K562 (cell line): ENCODE measurements around the gene UCKL1. TPM values are rescaled to one million over a fixed set of nuclear protein-coding genes. Genes with fewer than 3 reads are reported as not detected.

Source experiments
- ATAC-seq: fragments of 200-7000 bp; cut with Tn5 transposase; 3 replicates; pipeline ENCODE4 v1.9.1; 2020; ENCODE audit warnings: moderate library complexity
- BruUV-seq: library from RNA; stranded (reverse); fragments of 400-500 nt; replicated peaks from 2 replicates; lab custom pipeline; 2021; lab: Mats Ljungman, UMichigan
- CTCF ChIA-PET: fragments of 300-600 bp; formaldehyde crosslinking; extraction: SDS; loops from one replicate; lab custom pipeline; 2021; ENCODE audit warnings: low intra/inter-chr PET ratio; lab: Yijun Ruan, JAX
- POLR2A ChIA-PET: fragments of 300-600, 350-650 bp; sonication (Branson Sonifier 250); formaldehyde crosslinking; extraction: SDS; loops from one replicate; lab custom pipeline; 2021; ENCODE audit warnings: antibody characterized with exemption, inconsistent platforms; lab: Yijun Ruan, JAX
- DNase-seq, 4 experiments: peaks; one replicate each; pipeline versions ENCODE4 v3.0.0 to v3.0.0-alpha.2; 2011 to 2018; ENCODE audit warnings: low spot score in 3 of 4, mixed read lengths in 3 of 4; ENCODE audit errors: extremely low read depth in 1 of 4
- FAIRE-seq: peaks from 2 replicates; lab custom pipeline; 2011; peaks lifted over from hg19 to GRCh38; lab: Jason Lieb, UNC
- H2AFZ ChIP-seq: 2 replicates; pipeline ENCODE4 v1.6.0; 2011; ENCODE audit warnings: low read depth, low read length, control low read depth, inconsistent platforms
- H3K27ac ChIP-seq: fragments of 200-600 bp; 3 replicates; pipeline ENCODE4 v1.8.0; 2011; ENCODE audit warnings: low read depth, mild to moderate bottlenecking, control low read depth, inconsistent platforms, low read length, moderate library complexity, mixed read lengths; ENCODE audit errors: extremely low read depth
- H3K27me3 ChIP-seq, 2 experiments: fragments of 300-600 bp in 1 of 2; 2 replicates in 1 of 2; 3 replicates in 1 of 2; pipeline versions ENCODE4 v1.6.0 to v1.8.0; 2011; ENCODE audit warnings: inconsistent platforms in 2 of 2, low read length in 2 of 2, mild to moderate bottlenecking in 1 of 2, mixed read lengths in 1 of 2, moderate library complexity in 1 of 2; ENCODE audit not compliant: control insufficient read depth in 2 of 2, insufficient read depth in 2 of 2
- H3K36me3 ChIP-seq: fragments of 300-600 bp; 3 replicates; pipeline ENCODE4 v1.8.0; 2011; ENCODE audit warnings: mild to moderate bottlenecking, low read length, inconsistent platforms; ENCODE audit not compliant: control insufficient read depth, insufficient read depth
- H3K4me1 ChIP-seq, 2 experiments: fragments of 200-600 bp in 1 of 2; replicated peaks in 1 of 2; 2 replicates in 1 of 2; 3 replicates in 1 of 2; pipeline versions ENCODE4 v1.5.1 to v1.8.0; 2011; ENCODE audit warnings: inconsistent platforms in 2 of 2, low read length in 2 of 2, mild to moderate bottlenecking in 1 of 2, mixed read lengths in 1 of 2, moderate library complexity in 1 of 2; ENCODE audit not compliant: control insufficient read depth in 2 of 2, insufficient read depth in 2 of 2
- H3K4me2 ChIP-seq: 2 replicates; pipeline ENCODE4 v1.6.1; 2011; ENCODE audit warnings: low read length, control low read depth, inconsistent platforms, mixed read lengths; ENCODE audit not compliant: insufficient read depth
- H3K4me3 ChIP-seq: fragments of 200-600 bp; sonication (generic), shearing (Covaris generic); 2 replicates; pipeline ENCODE4 v1.5.1; 2016; ENCODE audit warnings: control low read depth, inconsistent platforms
- H3K79me2 ChIP-seq: fragments of 200-600 bp; 3 replicates; pipeline ENCODE4 v1.8.0; 2011; ENCODE audit warnings: low read length, inconsistent platforms; ENCODE audit not compliant: control insufficient read depth, insufficient read depth
- H3K9ac ChIP-seq, 2 experiments: 2 replicates each; pipeline versions ENCODE4 v1.6.0 to v1.6.1; 2011; ENCODE audit warnings: low read depth in 2 of 2, low read length in 2 of 2, control low read depth in 1 of 2, inconsistent platforms in 1 of 2, mild to moderate bottlenecking in 1 of 2, mixed read lengths in 1 of 2; ENCODE audit not compliant: insufficient read depth in 1 of 2
- H3K9me1 ChIP-seq: one replicate; pipeline ENCODE4 v1.6.0; 2011; ENCODE audit warnings: inconsistent platforms, mild to moderate bottlenecking, low read length, moderate library complexity; ENCODE audit not compliant: control insufficient read depth, insufficient read depth
- H3K9me3 ChIP-seq: replicated peaks from 2 replicates; pipeline ENCODE4 v1.5.1; 2011; ENCODE audit warnings: low read depth, low read length, inconsistent platforms; ENCODE audit not compliant: control insufficient read depth, insufficient read depth
- H4K20me1 ChIP-seq: replicated peaks from 2 replicates; pipeline ENCODE4 v1.6.1; 2011; ENCODE audit warnings: low read length, inconsistent platforms, mixed read lengths; ENCODE audit not compliant: control insufficient read depth, insufficient read depth
- ERF ChIP-seq: fragments of 450-650 bp; formaldehyde crosslinking; IDR thresholded peaks from 2 replicates; pipeline ENCODE4 v1.4.0; 2020; ENCODE audit warnings: mild to moderate bottlenecking, mixed read lengths
- POLR2G ChIP-seq: fragments of 200-400 bp; formaldehyde crosslinking; IDR thresholded peaks from 2 replicates; pipeline ENCODE4 v1.6.1; 2017; ENCODE audit warnings: low read depth, mild to moderate bottlenecking, antibody characterized with exemption, low read length, moderate library complexity
- RBFOX2 ChIP-seq: fragments of 200-400 bp; formaldehyde crosslinking; IDR thresholded peaks from 2 replicates; pipeline ENCODE4 v1.6.1; 2017; ENCODE audit warnings: low read depth, mild to moderate bottlenecking, low read length, moderate library complexity
- SUPT5H ChIP-seq: fragments of 450-650 bp; IDR thresholded peaks from 2 replicates; pipeline ENCODE4 v1.6.1; 2016
- XRCC5 ChIP-seq: fragments of 200-400 bp; formaldehyde crosslinking; IDR thresholded peaks from 2 replicates; pipeline ENCODE4 v1.6.1; 2017; ENCODE audit warnings: low read depth, mild to moderate bottlenecking, low read length
- WGBS: fragments of 100-300 bp; shearing (Covaris generic); methylation state at CpG from one replicate; pipeline ENCODE4 v1.1.6; 2016; ENCODE audit warnings: low coverage, mixed read lengths; ENCODE audit not compliant: insufficient coverage; ENCODE audit errors: missing lambda C conversion rate; 5-methylcytosine and 5-hydroxymethylcytosine counted together
- in situ Hi-C: fragments of 300-500 bp; cut with MboI; formaldehyde crosslinking; loops from 4 replicates; pipeline ENCODE4 v1.15.0; 2018; ENCODE audit warnings: inconsistent platforms, mixed read lengths
- intact Hi-C: fragments of 100-400 bp; cut with micrococcal nuclease; formaldehyde crosslinking; loops from 2 replicates; pipeline ENCODE4 v1.14.2; 2022
- polyA plus RNA-seq, 8 experiments: library from polyadenylated mRNA; depleted of rRNA in 4 of 8; stranded (reverse) in 5 of 8; unstranded in 3 of 8; fragments of >200 nt; fragmentation: Nextera tagmentation in 2 of 8; fragmentation: Illumina TruSeq in 1 of 8; extraction: Ambion mirVana in 2 of 8; extraction: Trizol in 1 of 8; gene quantifications; 2 replicates each; pipeline versions ENCODE4 v1.2.1 to v1.2.3, GENCODE V29; 2011 to 2014; ENCODE audit warnings: inconsistent platforms in 1 of 8, missing spikeins in 1 of 8
- total RNA-seq, 7 experiments: library from RNA; depleted of rRNA in 6 of 7; stranded (reverse); fragments of >200 nt in 6 of 7; fragmentation: Illumina TruSeq in 2 of 7; extraction: Trizol in 2 of 7; gene quantifications; 2 replicates each; pipeline versions ENCODE4 v1.2.1 to v1.2.3, GENCODE V29; 2011 to 2021; ENCODE audit warnings: low replicate concordance in 1 of 7
- TF ChIP-seq, protein P1 (sequence below): fragments of 150-350 bp; IDR thresholded peaks from 2 replicates; pipeline ENCODE4 v1.6.1; 2014; ENCODE audit warnings: low read depth, mild to moderate bottlenecking, low read length, borderline replicate concordance

Gene UCKL1
- total and polyA plus RNA-seq, 9 of the 15 experiments (the other 6 are each of a cell fraction or from before 2014, with no cell fraction given): 3.1 to 52.8 (median 24.2) TPM

DNA sequence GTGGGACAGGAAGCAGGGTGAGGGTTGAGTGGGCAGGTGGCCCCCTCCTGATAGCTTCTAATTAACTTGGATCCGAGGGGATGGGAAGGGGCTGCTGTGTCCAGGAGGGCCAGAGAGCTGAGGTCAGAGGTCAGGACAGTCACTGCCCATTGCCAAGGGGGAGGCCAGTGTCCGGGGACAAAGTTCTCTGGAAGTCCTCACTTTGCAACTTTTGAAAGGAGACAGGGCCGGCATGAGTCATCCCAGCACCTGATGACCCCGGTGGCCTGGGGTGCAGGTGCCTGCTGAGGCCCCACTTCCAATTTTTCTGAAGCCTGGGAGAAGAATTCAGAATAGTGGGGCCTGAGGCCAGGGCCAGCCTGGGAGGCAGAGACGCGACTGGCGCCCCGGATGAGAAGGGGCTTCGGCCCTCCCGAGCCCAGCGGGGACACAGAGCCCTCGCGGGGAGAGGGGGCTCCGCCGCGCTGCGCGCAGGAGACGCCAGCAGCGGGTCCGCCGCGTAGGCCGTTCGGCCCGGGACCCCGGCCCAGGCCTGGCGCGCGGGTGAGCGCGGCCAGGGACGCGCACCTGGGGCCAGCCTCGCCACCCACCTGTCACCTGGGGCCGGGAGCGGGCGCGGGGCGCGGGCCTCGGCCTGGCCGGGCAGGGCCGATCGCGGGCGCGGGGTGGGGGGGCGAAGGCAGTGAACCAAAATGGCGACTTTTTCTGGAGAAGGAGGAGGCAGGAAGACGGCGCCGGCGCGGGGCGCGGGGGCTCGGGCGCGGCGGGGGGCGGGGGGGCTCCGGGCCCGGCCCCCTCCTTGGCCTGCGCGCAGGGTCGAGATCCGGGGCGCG lies 12.9 kb upstream of the UCKL1 start (continued):
- TF ChIP-seq, protein P1, sequence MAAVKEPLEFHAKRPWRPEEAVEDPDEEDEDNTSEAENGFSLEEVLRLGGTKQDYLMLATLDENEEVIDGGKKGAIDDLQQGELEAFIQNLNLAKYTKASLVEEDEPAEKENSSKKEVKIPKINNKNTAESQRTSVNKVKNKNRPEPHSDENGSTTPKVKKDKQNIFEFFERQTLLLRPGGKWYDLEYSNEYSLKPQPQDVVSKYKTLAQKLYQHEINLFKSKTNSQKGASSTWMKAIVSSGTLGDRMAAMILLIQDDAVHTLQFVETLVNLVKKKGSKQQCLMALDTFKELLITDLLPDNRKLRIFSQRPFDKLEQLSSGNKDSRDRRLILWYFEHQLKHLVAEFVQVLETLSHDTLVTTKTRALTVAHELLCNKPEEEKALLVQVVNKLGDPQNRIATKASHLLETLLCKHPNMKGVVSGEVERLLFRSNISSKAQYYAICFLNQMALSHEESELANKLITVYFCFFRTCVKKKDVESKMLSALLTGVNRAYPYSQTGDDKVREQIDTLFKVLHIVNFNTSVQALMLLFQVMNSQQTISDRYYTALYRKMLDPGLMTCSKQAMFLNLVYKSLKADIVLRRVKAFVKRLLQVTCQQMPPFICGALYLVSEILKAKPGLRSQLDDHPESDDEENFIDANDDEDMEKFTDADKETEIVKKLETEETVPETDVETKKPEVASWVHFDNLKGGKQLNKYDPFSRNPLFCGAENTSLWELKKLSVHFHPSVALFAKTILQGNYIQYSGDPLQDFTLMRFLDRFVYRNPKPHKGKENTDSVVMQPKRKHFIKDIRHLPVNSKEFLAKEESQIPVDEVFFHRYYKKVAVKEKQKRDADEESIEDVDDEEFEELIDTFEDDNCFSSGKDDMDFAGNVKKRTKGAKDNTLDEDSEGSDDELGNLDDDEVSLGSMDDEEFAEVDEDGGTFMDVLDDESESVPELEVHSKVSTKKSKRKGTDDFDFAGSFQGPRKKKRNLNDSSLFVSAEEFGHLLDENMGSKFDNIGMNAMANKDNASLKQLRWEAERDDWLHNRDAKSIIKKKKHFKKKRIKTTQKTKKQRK: no peak
- TF ChIP-seq ERF (CRISPR knock-in tag): 0 out of 2 replicates have a peak, but pooled peaks have one; percentile 62

DNA sequence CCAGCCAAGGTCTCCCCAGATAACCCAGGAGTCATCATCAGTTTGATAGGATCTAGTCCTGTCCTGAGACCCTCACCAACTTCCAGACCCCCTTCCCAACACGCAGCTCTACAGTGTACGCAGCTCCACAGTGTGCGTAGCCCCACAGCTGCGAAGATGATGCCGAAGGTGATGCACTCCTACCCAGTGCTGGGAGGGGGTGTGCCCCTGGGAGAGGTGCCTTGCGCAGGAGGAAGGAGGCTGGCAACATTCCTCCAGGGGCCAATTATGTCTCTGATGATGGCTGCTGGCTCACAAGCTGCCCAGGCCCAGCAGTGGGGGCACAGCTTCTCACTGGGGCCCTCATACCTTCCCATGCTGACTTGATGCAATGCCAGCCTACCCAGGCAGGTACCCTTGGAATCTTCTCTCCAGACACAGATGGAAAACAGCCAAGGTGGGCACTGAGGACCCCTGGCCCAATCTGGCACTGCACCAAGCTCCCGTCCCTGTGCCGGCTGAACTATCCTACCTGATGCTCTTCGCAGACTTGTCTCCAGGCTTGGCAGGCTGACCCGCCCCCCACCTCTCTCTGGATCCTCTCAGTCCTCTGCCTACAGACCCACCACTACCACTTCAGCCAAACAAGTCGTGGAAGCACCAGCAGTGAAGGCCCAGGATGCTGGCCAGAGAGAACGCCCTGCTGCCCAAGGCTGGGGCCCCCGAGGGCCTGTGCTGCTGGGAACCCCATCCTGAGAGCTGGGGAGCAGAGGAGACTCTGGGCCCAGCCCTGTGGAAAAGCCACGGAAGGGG lies 12.1 kb upstream of the UCKL1 start:
- in situ Hi-C loops: no loop called here
- peaks cover 21% of the 10 kb centered on the region for H3K79me2 ChIP-seq
- no peaks in the 10 kb centered on the region for H3K9me3 ChIP-seq
- POLR2A ChIA-PET: interaction anchor here (0.6 to 1.7 kb wide), 5 partner anchors 9 to 13 kb away, joined by 3 to 9 read pairs (median 4); partner anchors contain the start of genes PRPF6 and UCKL1
- H3K27ac ChIP-seq: peak overlapping the region; percentile 83; the same call in 1 of the 3 replicates
- peaks cover 40% of the 10 kb centered on the region; the same call in 1 of the 3 replicates for H3K36me3 ChIP-seq
- peaks cover 10 to 46% of the 10 kb centered on the region in 2 experiments for H3K4me1 ChIP-seq
- peak overlapping the region; percentile 83 to 99 for H3K9ac ChIP-seq
- no peak for DNase-seq
- 81% methylated on average over 14 of the region's 14 CpGs for WGBS
- FAIRE-seq: no peak
- TF ChIP-seq RBFOX2 (0 out of 2 replicates have a peak, but pooled peaks have one; percentile 48), POLR2G (peak; percentile 26; the same call in 1 of the 2 replicates), SUPT5H (no peak), XRCC5 (0 out of 2 replicates have a peak, but pooled peaks have one; percentile 32)
- TF ChIP-seq, all 486 proteins: peak for 3
- no peaks in the 10 kb centered on the region for H3K9me1 ChIP-seq
- no peak overlapping the region for H2AFZ ChIP-seq
- intact Hi-C loops: no loop called here
- CTCF ChIA-PET: no interaction called here
- no peaks in the 10 kb centered on the region for H3K27me3 ChIP-seq
- peak overlapping the region; percentile 69 for H3K4me2 ChIP-seq
- no peaks in the 10 kb centered on the region for H4K20me1 ChIP-seq
- peak overlapping the region; percentile 63; the same call in 1 of the 2 replicates for H3K4me3 ChIP-seq
- TSS peak; percentile 59 for BruUV-seq
- peak; percentile 13; the same call in 1 of the 3 replicates for ATAC-seq
